K562 (cell line): ENCODE results near the gene ARID3A. TPM values are rescaled to one million over a fixed set of nuclear protein-coding genes. Genes with fewer than 3 reads are reported as not detected.

ENCODE experiments used
- CBX8 ChIP-seq: fragments of 200-600 bp; sonication (generic); IDR thresholded peaks from 2 replicates; pipeline ENCODE4 v1.6.1; 2012; ENCODE audit warnings: borderline replicate concordance, mixed run types, low read depth, mild to moderate bottlenecking, moderate library complexity, mixed read lengths, low read length, control low read depth, inconsistent platforms; ENCODE audit not compliant: poor library complexity, severe bottlenecking; ENCODE audit errors: extremely low read depth
- CEBPB ChIP-seq: fragments of 450-650 bp; IDR thresholded peaks from 2 replicates; pipeline ENCODE4 v1.6.1; 2016; ENCODE audit warnings: missing genetic modification characterization, missing compliant biosample characterization
- ETS1 ChIP-seq: conservative IDR thresholded peaks from 2 replicates; pipeline ENCODE4 v1.6.1; 2011; ENCODE audit warnings: low read depth, mild to moderate bottlenecking, low read length; ENCODE audit not compliant: control insufficient read depth
- HSF4 ChIP-seq: fragments of 250-450 bp; sonication (Bioruptor Pico); IDR thresholded peaks from 2 replicates; pipeline ENCODE4 v2.1.2; 2022; ENCODE audit warnings: mild to moderate bottlenecking, moderate library complexity, borderline replicate concordance
- MAFF ChIP-seq: IDR thresholded peaks from 2 replicates; pipeline ENCODE4 v1.6.1; 2012; ENCODE audit warnings: low read length, improper control_type of control experiment
- NONO ChIP-seq, 2 experiments: fragments of 200-400 bp in 1 of 2; fragments of 450-650 bp in 1 of 2; formaldehyde crosslinking in 1 of 2; IDR thresholded peaks; 2 replicates each; pipeline ENCODE4 v1.6.1; 2017; ENCODE audit warnings: low read depth in 2 of 2, mild to moderate bottlenecking in 2 of 2, moderate library complexity in 2 of 2, low read length in 1 of 2
- RBBP5 ChIP-seq: fragments of 200-600 bp; sonication (generic); IDR thresholded peaks from 2 replicates; pipeline ENCODE4 v1.6.1; 2012; ENCODE audit warnings: borderline replicate concordance, mild to moderate bottlenecking, low read length, control low read depth, inconsistent platforms; ENCODE audit not compliant: insufficient read depth, poor library complexity, severe bottlenecking
- RNF2 ChIP-seq: sonication (generic); IDR thresholded peaks from 2 replicates; pipeline ENCODE4 v1.6.1; 2016
- SMAD4 ChIP-seq: fragments of 250-450 bp; sonication (Bioruptor Pico); conservative IDR thresholded peaks from 2 replicates; pipeline ENCODE4 v1.8.0; 2021; ENCODE audit warnings: inconsistent platforms, mild to moderate bottlenecking, moderate library complexity
- SNRNP70 ChIP-seq: fragments of 200-400 bp; formaldehyde crosslinking; optimal IDR thresholded peaks from 2 replicates; pipeline ENCODE3; 2017; ENCODE audit warnings: low read depth, low read length
- SPI1 ChIP-seq: IDR thresholded peaks from 2 replicates; pipeline ENCODE4 v1.6.1; 2011; ENCODE audit warnings: low read depth, low read length, control low read depth, borderline replicate concordance
- TAF15 ChIP-seq: fragments of 200-400 bp; formaldehyde crosslinking; IDR thresholded peaks from 2 replicates; pipeline ENCODE4 v1.6.1; 2017; ENCODE audit warnings: mild to moderate bottlenecking, low read depth, low read length, moderate library complexity
- TCFL5 ChIP-seq: fragments of 250-450 bp; sonication (Bioruptor Pico); conservative IDR thresholded peaks from 2 replicates; pipeline ENCODE4 v1.6.1; 2021; ENCODE audit warnings: mild to moderate bottlenecking, moderate library complexity, matching md5 sums
- THRA ChIP-seq: fragments of 450-650 bp; IDR thresholded peaks from 2 replicates; pipeline ENCODE4 v1.6.1; 2017; ENCODE audit warnings: mild to moderate bottlenecking, moderate library complexity
- WHSC1 ChIP-seq: IDR thresholded peaks from one replicate; pipeline ENCODE4 v1.6.1; 2012; ENCODE audit warnings: low read length, control low read depth, inconsistent platforms
- ZNF23 ChIP-seq: fragments of 250-450 bp; sonication (Bioruptor Pico); IDR thresholded peaks from 2 replicates; pipeline ENCODE4 v1.4.0; 2020; ENCODE audit warnings: mild to moderate bottlenecking
- ZNF277 ChIP-seq: fragments of 250-450 bp; sonication (Bioruptor Pico); IDR thresholded peaks from 2 replicates; pipeline ENCODE4 v1.8.0; 2022; ENCODE audit warnings: inconsistent platforms, mild to moderate bottlenecking, moderate library complexity, borderline replicate concordance
- ZNF584 ChIP-seq: fragments of 200-800 bp; sonication (Bioruptor generic); IDR thresholded peaks from 2 replicates; pipeline ENCODE4 v1.6.1; 2016; ENCODE audit warnings: low read depth, mild to moderate bottlenecking, missing genetic modification characterization, missing compliant biosample characterization
- ZNF639 ChIP-seq, 2 experiments: fragments of 200-800 bp in 1 of 2; sonication (Bioruptor generic) in 1 of 2; sonication (generic) in 1 of 2; formaldehyde crosslinking in 1 of 2; IDR thresholded peaks in 1 of 2; conservative IDR thresholded peaks in 1 of 2; 2 replicates each; pipeline versions ENCODE4 v1.5.0 to v1.6.1; 2016 to 2020; ENCODE audit warnings: missing compliant biosample characterization in 1 of 2, missing genetic modification characterization in 1 of 2, missing genetic modification reagents in 1 of 2
- ZNF79 ChIP-seq: fragments of 250-450 bp; sonication (Bioruptor Pico); IDR thresholded peaks from 2 replicates; pipeline ENCODE4 v1.4.0; 2020; ENCODE audit warnings: low read depth, mild to moderate bottlenecking, moderate library complexity
- polyA plus RNA-seq, 8 experiments: library from polyadenylated mRNA; depleted of rRNA in 4 of 8; stranded (reverse) in 5 of 8; unstranded in 3 of 8; fragments of >200 nt; fragmentation: Nextera tagmentation in 2 of 8; fragmentation: Illumina TruSeq in 1 of 8; extraction: Ambion mirVana in 2 of 8; extraction: Trizol in 1 of 8; gene quantifications; 2 replicates each; pipeline versions ENCODE4 v1.2.1 to v1.2.3, GENCODE V29; 2011 to 2014; ENCODE audit warnings: inconsistent platforms in 1 of 8, missing spikeins in 1 of 8
- total RNA-seq, 7 experiments: library from RNA; depleted of rRNA in 6 of 7; stranded (reverse); fragments of >200 nt in 6 of 7; fragmentation: Illumina TruSeq in 2 of 7; extraction: Trizol in 2 of 7; gene quantifications; 2 replicates each; pipeline versions ENCODE4 v1.2.1 to v1.2.3, GENCODE V29; 2011 to 2021; ENCODE audit warnings: low replicate concordance in 1 of 7

The ARID3A gene
- total and polyA plus RNA-seq, 9 of the 15 experiments (the other 6 are each of a cell fraction or from before 2014, with no cell fraction given): 1.4 to 118 (median 31.2) TPM

- peak in 1 of 2 experiments; percentile 75; a peak in 2 of 4 replicates for TF ChIP-seq NONO (IDR thresholded peaks at IDR 0.05; ENCODE audit: low read depth in 2 of 2, low read length in 1 of 2)
- no peak for TF ChIP-seq SNRNP70
- 0 out of 2 replicates have a peak, but pooled peaks have one; percentile 15 for TF ChIP-seq SPI1
- TF ChIP-seq CBX8: no peak
- TF ChIP-seq WHSC1: no peak
- TF ChIP-seq ZNF639 (CRISPR knock-in tag; conservative IDR thresholded peaks at IDR 0.05 in 1 of 2, IDR thresholded peaks at IDR 0.05 in 1 of 2): peak in 1 of 2 experiments; percentile 84; a peak in 1 of 4 replicates
- no peak for TF ChIP-seq MAFF
- no peak for TF ChIP-seq ZNF79 (CRISPR knock-in tag)
- no peak for TF ChIP-seq CEBPB (tag)
- no peak for TF ChIP-seq ZNF23
- no peak for TF ChIP-seq TAF15
- no peak; the same call in 1 of the 2 replicates for TF ChIP-seq ETS1
- no peak for TF ChIP-seq THRA
- TF ChIP-seq TCFL5 (CRISPR knock-in tag): no peak
- TF ChIP-seq RNF2: no peak
- TF ChIP-seq ZNF277: no peak
- TF ChIP-seq RBBP5: peak; percentile 84
- TF ChIP-seq SMAD4 (CRISPR knock-in tag): peak; percentile 33; the same call in 1 of the 2 replicates
- 0 out of 2 replicates have a peak, but pooled peaks have one; percentile 45 for TF ChIP-seq ZNF584 (CRISPR knock-in tag)
- TF ChIP-seq HSF4 (CRISPR knock-in tag): peak; percentile 35; the same call in 1 of the 2 replicates
Measured at GRCh38 chr19:1020868-1021425, 95.1 kb downstream of the ARID3A start, which contains the start of gene TMEM259 (continued).
